B cell (primary cell): Measurements from ENCODE around the gene SEC14L1. TPM values are rescaled to one million over a fixed set of nuclear protein-coding genes. Genes with fewer than 3 reads are reported as not detected.
A peak's percentile ranks its signal among the peaks of the same experiment; 100 is the strongest.

ENCODE experiments used
- ATAC-seq: fragments of 200-7000 bp; cut with Tn5 transposase; one replicate; pipeline ENCODE4 v1.10.0; 2021; ENCODE audit warnings: low read depth, mild to moderate bottlenecking, moderate number of reproducible peaks, moderate library complexity
- CTCF ChIA-PET: fragments of 350-600 bp; sonication (Branson Sonifier 250); formaldehyde crosslinking; loops from one replicate; lab custom pipeline; 2021; ENCODE audit warnings: antibody characterized with exemption, inconsistent platforms; lab: Charles Lee
- POLR2A ChIA-PET: fragments of 350-600 bp; sonication (Branson Sonifier 250); formaldehyde crosslinking; loops from one replicate; lab custom pipeline; 2021; ENCODE audit warnings: antibody characterized with exemption; lab: Charles Lee
- DNase-seq: peaks from one replicate; pipeline ENCODE4 v3.0.0; 2013
- H2AFZ ChIP-seq: 2 replicates; pipeline ENCODE4 v1.6.1; 2012; ENCODE audit warnings: mild to moderate bottlenecking, low read depth, low read length; ENCODE audit not compliant: insufficient read depth, poor library complexity, severe bottlenecking
- H3K27ac ChIP-seq, 2 donors: 1 replicate in 1 of 2; 2 replicates in 1 of 2; pipeline ENCODE4 v1.5.1; 2012 to 2013; ENCODE audit warnings: low read length in 2 of 2, mild to moderate bottlenecking in 2 of 2, moderate library complexity in 1 of 2
- H3K27me3 ChIP-seq, 4 experiments: fragments of 200-600 bp in 1 of 4; sonication (generic) in 1 of 4; replicated peaks in 1 of 4; 1 replicate in 2 of 4; 2 replicates in 2 of 4; pipeline versions ENCODE4 v1.6.1 to v1.7.0; 2013 to 2016; ENCODE audit warnings: low read length in 3 of 4, mild to moderate bottlenecking in 2 of 4, mixed read lengths in 1 of 4, moderate library complexity in 1 of 4; ENCODE audit not compliant: insufficient read depth in 4 of 4, control insufficient read depth in 3 of 4; ENCODE audit errors: control extremely low read depth in 1 of 4
- H3K36me3 ChIP-seq, 2 experiments: replicated peaks in 1 of 2; 1 replicate in 1 of 2; 2 replicates in 1 of 2; pipeline versions ENCODE4 v1.6.1 to v1.7.1; 2013; ENCODE audit warnings: low read length in 1 of 2; ENCODE audit not compliant: insufficient read depth in 2 of 2, control insufficient read depth in 1 of 2; ENCODE audit errors: control extremely low read depth in 1 of 2, extremely low read depth in 1 of 2
- H3K4me1 ChIP-seq, 2 donors: fragments of 200-600 bp in 1 of 2; sonication (generic) in 1 of 2; 1 replicate in 1 of 2; 2 replicates in 1 of 2; pipeline versions ENCODE4 v1.5.1 to v1.6.1; 2013 to 2017; ENCODE audit warnings: low read length in 2 of 2; ENCODE audit not compliant: control insufficient read depth in 2 of 2, insufficient read depth in 2 of 2
- H3K4me2 ChIP-seq: replicated peaks from 2 replicates; pipeline ENCODE3; 2012; ENCODE audit warnings: mild to moderate bottlenecking, low read depth, low read length; ENCODE audit not compliant: poor library complexity, severe bottlenecking
- H3K4me3 ChIP-seq, 5 experiments: fragments of 200-600 bp in 1 of 5; sonication (generic) in 1 of 5; 1 replicate in 3 of 5; 2 replicates in 2 of 5; pipeline versions ENCODE4 v1.5.1 to v1.7.0; 2011 to 2016; ENCODE audit warnings: low read length in 4 of 5, mild to moderate bottlenecking in 4 of 5, low read depth in 2 of 5, control low read depth in 1 of 5, moderate library complexity in 1 of 5; ENCODE audit not compliant: insufficient read depth in 1 of 5; ENCODE audit errors: control extremely low read depth in 1 of 5, extremely low read depth in 1 of 5
- H3K79me2 ChIP-seq: fragments of 200-600 bp; sonication (generic); one replicate; pipeline ENCODE4 v1.6.0; 2016; ENCODE audit warnings: low read length; ENCODE audit not compliant: control insufficient read depth, insufficient read depth
- H3K9ac ChIP-seq: fragments of 200-600 bp; sonication (generic); 2 replicates; pipeline ENCODE4 v1.6.1; 2017; ENCODE audit warnings: mild to moderate bottlenecking, low read length, moderate library complexity
- H3K9me3 ChIP-seq, 3 donors: one replicate each; pipeline versions ENCODE4 v1.6.1 to v1.7.1; 2013; ENCODE audit warnings: low read length in 2 of 3; ENCODE audit not compliant: control insufficient read depth in 2 of 3, insufficient read depth in 1 of 3; ENCODE audit errors: control extremely low read depth in 1 of 3
- H4K20me1 ChIP-seq: 2 replicates; pipeline ENCODE4 v1.6.0; 2012; ENCODE audit warnings: mild to moderate bottlenecking, low read length; ENCODE audit not compliant: insufficient read depth, control insufficient read depth, poor library complexity, severe bottlenecking
- H3K27ac Mint-ChIP-seq: one replicate; pipeline ENCODE4 v1.8.0; 2021; ENCODE audit warnings: mixed read lengths
- H3K27me3 Mint-ChIP-seq: one replicate; pipeline ENCODE4 v1.8.0; 2021; ENCODE audit warnings: mixed read lengths
- H3K4me1 Mint-ChIP-seq: one replicate; pipeline ENCODE4 v1.8.0; 2021; ENCODE audit warnings: mixed read lengths
- H3K4me3 Mint-ChIP-seq: one replicate; pipeline ENCODE4 v1.8.0; 2021; ENCODE audit warnings: mixed read lengths
- H3K9me3 Mint-ChIP-seq: one replicate; pipeline ENCODE4 v1.8.0; 2022; ENCODE audit warnings: mixed read lengths; ENCODE audit not compliant: insufficient read depth
- EZH2 ChIP-seq: IDR thresholded peaks from 2 replicates; pipeline ENCODE4 v1.6.1; 2012; ENCODE audit warnings: borderline replicate concordance, low read depth, mild to moderate bottlenecking, moderate library complexity, low read length; ENCODE audit not compliant: insufficient read depth, poor library complexity, severe bottlenecking
- WGBS: methylation state at CpG from one replicate; pipeline ENCODE4 v1.1.5; 2013; ENCODE audit warnings: missing lambda C conversion rate; ENCODE audit not compliant: insufficient coverage; 5-methylcytosine and 5-hydroxymethylcytosine counted together
- intact Hi-C: fragments of 100-400 bp; cut with micrococcal nuclease; formaldehyde crosslinking; loops from one replicate; pipeline ENCODE4 v1.10.0; 2022
- polyA plus RNA-seq: library from polyadenylated mRNA; depleted of rRNA; stranded (reverse); fragments of >200 nt; gene quantifications from 2 replicates; pipeline ENCODE4 v1.2.3, GENCODE V29; 2012
- total RNA-seq, 2 donors: library from RNA; stranded (reverse); fragments of 120-200 nt in 1 of 2; gene quantifications; 1 replicate in 1 of 2; 2 replicates in 1 of 2; pipeline versions ENCODE4 v1.2.3 to v1.2.4, GENCODE V29; 2013 to 2022
- TF ChIP-seq, protein P1 (sequence below): fragments of 200-600 bp; IDR thresholded peaks from one replicate; pipeline ENCODE4 v1.8.0; 2022; ENCODE audit warnings: antibody characterized with exemption, mild to moderate bottlenecking

SEC14L1 gene
- total and polyA plus RNA-seq, 2 donors (not counting 1 experiment from before 2014, with no cell fraction given) = 37.7 to 103 TPM

GRCh38 chr17:77099997-77100396 lies 40.8 kb upstream of the SEC14L1 start:
- H3K9ac ChIP-seq = no peak overlapping the region
- ATAC-seq = no peak
- H3K4me3 ChIP-seq = no peak overlapping the region
- Mint-ChIP-seq H3K4me1 (peaks cover 21% of the 10 kb centered on the region), H3K27me3 (no peaks in the 10 kb centered on the region), H3K9me3 (no peaks in the 10 kb centered on the region), H3K27ac (peak overlapping the region; percentile 64), H3K4me3 (no peak overlapping the region)
- H3K4me1 ChIP-seq = peaks cover 0 to 9% of the 10 kb centered on the region in 2 donors
- no peak overlapping the region for H2AFZ ChIP-seq
- intact Hi-C loops = no loop called here
- H3K27me3 ChIP-seq = no peaks in the 10 kb centered on the region
- ChIA-PET CTCF (interaction anchor here (0.7 to 3.1 kb wide), 2 partner anchors 14 kb away, joined by 5 to 10 read pairs; no protein-coding TSS in a partner anchor), POLR2A (interaction anchor here (0.9 kb wide), 1 partner anchor 113 kb away, joined by 3 read pairs; no protein-coding TSS in a partner anchor)
- no peak overlapping the region for H3K4me2 ChIP-seq
- 90% methylated on average over 5 of the region's 15 CpGs for WGBS
- no peak for DNase-seq
- peaks cover 0 to 29% of the 10 kb centered on the region in 2 experiments for H3K36me3 ChIP-seq
- no peaks in the 10 kb centered on the region for H3K9me3 ChIP-seq
- H3K27ac ChIP-seq = no peak overlapping the region
- peaks cover 3% of the 10 kb centered on the region for H4K20me1 ChIP-seq
- TF ChIP-seq, protein P1, sequence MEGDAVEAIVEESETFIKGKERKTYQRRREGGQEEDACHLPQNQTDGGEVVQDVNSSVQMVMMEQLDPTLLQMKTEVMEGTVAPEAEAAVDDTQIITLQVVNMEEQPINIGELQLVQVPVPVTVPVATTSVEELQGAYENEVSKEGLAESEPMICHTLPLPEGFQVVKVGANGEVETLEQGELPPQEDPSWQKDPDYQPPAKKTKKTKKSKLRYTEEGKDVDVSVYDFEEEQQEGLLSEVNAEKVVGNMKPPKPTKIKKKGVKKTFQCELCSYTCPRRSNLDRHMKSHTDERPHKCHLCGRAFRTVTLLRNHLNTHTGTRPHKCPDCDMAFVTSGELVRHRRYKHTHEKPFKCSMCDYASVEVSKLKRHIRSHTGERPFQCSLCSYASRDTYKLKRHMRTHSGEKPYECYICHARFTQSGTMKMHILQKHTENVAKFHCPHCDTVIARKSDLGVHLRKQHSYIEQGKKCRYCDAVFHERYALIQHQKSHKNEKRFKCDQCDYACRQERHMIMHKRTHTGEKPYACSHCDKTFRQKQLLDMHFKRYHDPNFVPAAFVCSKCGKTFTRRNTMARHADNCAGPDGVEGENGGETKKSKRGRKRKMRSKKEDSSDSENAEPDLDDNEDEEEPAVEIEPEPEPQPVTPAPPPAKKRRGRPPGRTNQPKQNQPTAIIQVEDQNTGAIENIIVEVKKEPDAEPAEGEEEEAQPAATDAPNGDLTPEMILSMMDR = no peak
- no peaks in the 10 kb centered on the region for H3K79me2 ChIP-seq

DNA sequence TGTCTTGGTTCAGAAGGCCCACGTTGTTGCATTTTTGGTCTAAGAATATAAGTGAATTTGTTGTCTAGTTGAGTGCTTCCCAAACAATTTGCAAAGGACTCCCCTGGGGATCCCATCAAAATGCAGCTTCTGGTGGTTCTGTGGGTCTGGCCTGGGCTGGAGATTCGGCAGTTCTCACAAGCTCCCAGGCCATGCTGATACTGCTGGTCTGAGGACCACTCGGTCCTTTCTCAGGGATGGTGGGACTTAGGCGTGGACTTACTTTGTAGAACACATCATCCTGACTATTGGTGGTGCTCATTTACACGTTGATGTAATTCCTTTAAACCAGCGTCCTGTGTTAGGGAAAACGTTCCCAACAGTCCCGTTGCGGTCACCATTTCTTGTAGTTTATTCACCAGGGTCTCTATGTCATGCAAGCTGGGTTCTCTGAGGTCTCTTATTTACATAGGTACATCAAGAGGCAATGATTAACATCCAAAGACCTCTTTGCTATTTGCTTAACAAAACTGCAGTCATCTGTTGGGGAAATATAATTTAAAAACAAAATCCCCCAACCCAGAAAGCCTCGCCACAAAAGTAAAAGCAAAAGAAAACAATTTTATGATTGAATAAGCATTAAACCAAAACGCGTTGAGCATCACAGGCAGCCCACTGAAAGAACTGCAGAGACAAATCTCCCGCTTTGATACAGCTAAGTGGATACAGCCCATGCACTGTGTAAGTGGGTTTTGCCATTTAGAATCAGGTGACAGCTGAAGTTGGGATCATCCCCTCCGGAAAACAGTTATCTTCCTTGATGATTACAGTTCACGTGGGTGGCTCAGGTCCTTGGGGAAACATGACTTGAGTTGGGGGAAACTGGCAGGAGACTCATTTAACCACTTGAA lies 39.0 kb upstream of the SEC14L1 start:
- H2AFZ ChIP-seq = no peak overlapping the region
- ATAC-seq = no peak
- Mint-ChIP-seq H3K4me1 (peaks cover 28% of the 10 kb centered on the region), H3K27ac (peak overlapping the region; percentile 70), H3K9me3 (no peaks in the 10 kb centered on the region), H3K27me3 (no peaks in the 10 kb centered on the region), H3K4me3 (peak overlapping the region; percentile 13)
- H3K9me3 ChIP-seq = no peaks in the 10 kb centered on the region
- H3K4me3 ChIP-seq = no peak overlapping the region
- no peak for TF ChIP-seq EZH2
- TF ChIP-seq, protein P1 = no peak
- H3K27ac ChIP-seq = no peak overlapping the region
- 78% methylated on average over 12 of the region's 15 CpGs for WGBS
- H3K27me3 ChIP-seq = no peaks in the 10 kb centered on the region
- intact Hi-C loops = no loop called here
- ChIA-PET CTCF (interaction anchor here (0.7 to 2.0 kb wide), 4 partner anchors 9 to 44 kb away, joined by 3 to 6 read pairs (median 5); no protein-coding TSS in a partner anchor), POLR2A (no interaction called here)
- H3K36me3 ChIP-seq = peaks cover 0 to 25% of the 10 kb centered on the region in 2 experiments
- no peaks in the 10 kb centered on the region for H3K79me2 ChIP-seq
- H3K9ac ChIP-seq = no peak overlapping the region
- peaks cover 2 to 14% of the 10 kb centered on the region in 2 donors for H3K4me1 ChIP-seq
- H3K4me2 ChIP-seq = no peak overlapping the region
- no peaks in the 10 kb centered on the region for H4K20me1 ChIP-seq
- no peak for DNase-seq
